Activated CD4-positive, alpha-beta T cell treated with anti-CD3 and anti-CD28 coated beads, Interleukin-2, Interleukin-6, amounts not matched to agents 100 ng/mL and 50 ng/mL, durations not matched to agents 16 hours and 8 hours (primary cell): ENCODE data around the gene PIK3R6.

ENCODE experiments used
- DNase-seq: peaks from one replicate; pipeline ENCODE4 v3.0.0-alpha.2; 2020

PIK3R6 gene

DNA sequence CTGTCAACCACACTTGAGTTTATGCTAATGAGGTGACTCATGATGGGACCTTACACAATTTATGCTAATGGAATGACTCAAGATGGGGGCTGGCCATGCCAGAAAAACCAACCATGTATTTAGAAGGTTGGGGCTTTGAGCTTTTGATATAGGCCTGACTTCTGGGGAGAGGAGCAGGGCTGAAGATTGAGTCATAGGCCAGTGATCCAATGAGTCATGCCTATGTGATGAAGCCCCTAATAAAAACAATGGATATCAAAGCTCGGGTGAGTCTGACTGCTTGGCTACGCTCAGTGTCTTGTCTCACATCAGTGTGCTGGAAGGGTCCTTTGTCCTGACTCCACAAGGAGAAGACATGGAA, 75.6 kb downstream of the PIK3R6 start:
- DNase-seq = peak; percentile 11

DNA sequence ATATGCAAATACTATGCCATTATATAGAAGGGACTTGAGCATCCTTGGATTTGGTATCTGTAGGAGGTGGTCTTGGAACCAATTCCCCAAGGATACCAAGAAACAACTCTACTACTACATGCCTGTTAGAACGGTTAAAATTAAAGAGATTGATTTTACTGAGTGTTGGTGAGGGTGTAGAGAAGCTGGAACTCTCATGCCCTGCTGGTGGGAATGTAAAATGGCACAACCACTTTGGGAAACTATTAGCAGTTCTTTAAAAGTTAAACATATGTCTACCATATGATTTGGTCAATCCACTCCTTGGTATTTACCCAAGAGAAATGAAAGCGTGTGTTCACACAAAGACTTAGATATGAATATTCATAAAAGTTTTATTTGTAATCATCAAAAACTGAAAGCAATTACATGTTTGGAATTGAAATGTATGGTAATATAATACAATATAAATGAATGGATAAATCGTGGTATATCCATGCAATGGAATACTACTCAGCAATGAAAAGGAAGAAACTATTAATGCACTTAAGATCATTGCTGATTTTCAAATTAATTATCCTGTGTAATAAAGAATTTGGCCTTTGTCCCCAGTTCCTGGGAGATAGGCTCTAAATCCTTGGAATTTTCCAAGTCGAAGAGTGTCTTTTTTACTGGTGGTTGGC, 76.1 kb downstream of the PIK3R6 start:
- DNase-seq = no peak

DNA sequence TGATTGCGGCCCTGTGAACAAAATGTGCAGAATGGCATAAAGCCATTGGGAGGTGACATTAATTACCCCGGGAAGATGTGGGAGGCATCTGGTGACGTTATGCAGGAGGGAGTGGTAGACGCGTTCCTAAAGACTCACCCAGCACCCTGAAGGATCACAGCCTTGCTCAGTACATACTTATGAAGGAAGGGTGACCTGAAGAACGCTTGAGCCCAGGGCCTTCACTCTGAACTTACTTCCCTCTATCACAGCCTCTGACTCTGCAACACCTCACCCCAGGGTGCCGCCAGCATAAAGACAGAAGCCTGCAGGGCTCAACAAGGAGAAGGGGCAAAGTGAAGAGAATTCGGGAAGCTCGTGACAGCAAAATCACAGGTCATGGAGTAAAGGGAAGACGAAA, 77.7 kb downstream of the PIK3R6 start:
- DNase-seq = no peak

DNA sequence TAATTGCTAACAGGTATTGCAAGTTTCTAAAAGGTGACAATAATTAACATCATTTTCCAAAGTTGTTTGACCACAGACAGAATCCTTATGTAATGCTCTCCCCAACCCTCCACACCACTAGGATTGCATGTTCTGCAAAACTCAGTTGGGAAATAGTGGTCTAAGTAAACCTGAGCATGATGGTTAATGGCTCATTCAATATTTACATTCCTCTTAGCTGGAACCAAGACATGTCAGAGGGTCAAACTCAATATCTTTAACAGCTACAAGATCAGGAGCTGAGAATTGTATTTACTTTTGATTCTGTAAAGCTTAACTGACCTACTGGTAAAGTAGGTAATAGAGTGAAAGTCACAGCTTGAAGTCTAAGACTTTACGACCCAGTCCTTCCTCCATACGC, 78.5 kb downstream of the PIK3R6 start:
- no peak for DNase-seq

DNA sequence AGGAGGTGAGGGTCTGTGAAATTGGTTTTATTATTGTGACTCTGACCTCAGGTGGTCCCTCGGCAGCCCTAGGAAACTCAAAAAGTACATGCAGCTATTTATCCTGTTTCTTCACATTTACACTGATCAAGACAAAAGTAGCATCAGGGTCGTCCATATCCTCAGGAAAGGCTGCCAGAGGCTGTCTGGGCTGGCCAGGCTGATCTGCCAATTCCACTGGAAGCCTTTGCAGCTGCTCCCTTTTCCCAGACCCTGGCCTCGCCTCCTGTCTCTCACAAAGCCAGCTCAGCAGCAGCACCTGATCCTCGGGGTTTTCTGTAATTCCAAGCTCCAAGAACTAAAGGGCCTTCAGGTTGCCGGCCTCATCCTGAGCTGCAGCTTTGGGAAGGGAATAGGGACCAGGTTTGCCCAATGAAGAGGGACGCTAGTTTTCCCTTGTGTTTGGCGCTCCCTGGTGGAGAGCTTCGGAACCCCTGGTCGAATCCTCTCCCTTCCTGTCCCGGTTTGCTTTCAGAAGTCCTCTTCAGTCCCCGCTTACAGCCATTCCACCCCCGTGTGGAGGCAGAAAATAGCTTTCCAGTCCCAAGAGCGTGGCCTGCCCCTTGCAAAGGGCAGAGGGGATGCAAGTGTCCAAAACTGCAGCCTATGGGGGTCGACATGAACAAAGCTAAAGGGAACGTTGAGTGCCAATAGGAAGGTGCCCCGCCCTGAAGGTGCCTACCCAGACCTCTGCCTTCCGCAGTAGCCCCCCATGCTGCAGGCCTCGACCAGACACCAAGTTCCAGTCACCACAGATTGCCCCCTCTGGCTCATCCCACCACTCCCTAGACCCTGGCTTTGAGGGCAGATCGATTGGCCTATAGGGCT, 81.7 kb downstream of the PIK3R6 start:
- DNase-seq = peak; percentile 58

DNA sequence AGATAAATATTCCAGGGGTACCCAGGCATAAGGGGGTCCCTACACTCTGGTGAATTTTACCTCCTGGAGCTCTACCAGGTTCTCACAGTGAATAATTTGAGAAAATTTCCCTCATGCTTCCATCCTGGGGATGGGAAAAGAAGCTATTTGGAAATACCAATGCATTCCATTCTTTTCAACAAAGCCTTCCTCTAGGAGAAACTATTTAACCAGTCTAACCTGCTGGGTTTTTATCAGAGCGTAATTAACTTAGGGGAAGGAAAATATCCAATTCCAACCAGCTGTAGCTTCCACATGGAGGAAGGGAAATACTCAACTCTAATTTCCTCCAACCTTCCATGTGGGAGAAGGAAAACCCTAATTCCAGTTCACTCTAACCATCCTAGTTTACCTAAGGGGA, 85.3 kb downstream of the PIK3R6 start:
- DNase-seq = no peak

DNA sequence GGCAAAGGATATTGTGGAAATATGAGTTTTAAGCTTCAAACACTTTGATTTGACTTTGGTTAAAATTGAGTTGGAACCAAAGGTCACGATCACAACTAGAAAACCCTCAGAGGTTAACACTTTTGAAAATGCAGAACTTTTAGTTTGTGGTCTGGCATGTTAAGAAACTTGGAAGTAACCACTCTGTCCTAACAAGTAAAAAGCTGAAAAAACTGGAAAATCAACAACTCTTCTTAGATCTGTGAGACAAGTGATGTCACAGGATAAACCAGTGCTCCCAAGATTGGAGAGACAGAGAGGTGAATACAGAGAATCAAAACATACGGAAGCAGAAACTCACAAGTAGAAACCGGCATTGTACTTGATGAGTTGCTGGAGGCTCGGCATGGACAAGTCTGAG, 85.7 kb downstream of the PIK3R6 start:
- DNase-seq = no peak

DNA sequence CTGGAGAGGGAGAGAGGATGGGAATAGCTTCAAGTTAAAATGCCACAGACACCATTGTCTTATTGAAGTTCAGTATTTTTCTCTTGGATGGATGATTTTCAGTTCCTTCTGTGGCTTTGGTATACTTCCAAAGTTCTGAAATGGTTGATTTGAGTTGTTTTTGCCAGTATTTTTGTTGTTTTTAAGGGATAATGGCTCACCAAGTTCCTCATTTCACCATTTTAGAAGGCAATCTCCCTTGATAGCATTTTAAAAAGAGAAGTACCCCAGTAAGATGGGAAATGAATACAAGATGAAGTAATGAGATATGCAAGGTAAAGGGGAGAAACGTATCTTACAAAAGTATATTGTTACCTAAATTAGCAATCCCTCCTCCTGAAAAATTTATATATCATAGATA, 90.6 kb downstream of the PIK3R6 start:
- DNase-seq = no peak

DNA sequence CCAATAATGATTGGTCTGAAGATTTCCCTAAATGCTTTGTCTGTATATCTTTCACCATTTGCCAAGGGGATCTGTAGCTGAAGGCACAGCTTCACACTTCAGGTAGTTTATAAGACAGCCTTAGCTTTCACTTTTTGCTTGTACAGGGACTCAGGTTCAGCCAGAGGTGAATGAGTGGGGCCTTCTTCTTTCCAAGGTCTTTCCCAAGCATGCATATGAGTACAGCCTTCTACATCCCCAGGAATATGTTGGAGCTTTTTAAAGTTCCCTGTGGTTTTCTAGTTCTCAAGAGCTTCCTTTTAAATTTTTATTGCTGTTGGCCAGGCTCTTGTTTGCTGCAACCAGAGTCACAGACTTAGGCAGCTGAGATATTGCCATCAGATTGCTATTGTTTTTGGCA, 91.2 kb downstream of the PIK3R6 start:
- DNase-seq = no peak

DNA sequence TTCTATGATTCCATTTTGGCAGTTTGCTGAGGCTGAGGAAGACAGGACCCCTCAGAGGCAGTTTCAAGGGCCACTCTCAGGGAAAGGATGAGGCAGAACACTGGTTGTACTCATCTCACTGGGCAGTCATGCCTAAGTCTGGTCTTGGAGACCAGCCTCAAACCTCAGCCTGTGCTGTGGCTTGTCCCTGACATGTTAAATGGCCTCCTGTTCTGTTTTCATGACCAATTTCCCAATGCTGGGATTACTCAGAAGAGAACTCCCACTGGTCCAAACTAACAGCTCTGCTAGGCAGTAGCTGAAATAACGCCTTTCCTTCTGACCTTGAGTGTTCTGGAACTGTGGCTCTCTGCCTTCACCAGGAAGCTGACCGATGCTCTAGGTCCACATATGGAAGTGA, 100.7 kb downstream of the PIK3R6 start:
- DNase-seq = no peak

DNA sequence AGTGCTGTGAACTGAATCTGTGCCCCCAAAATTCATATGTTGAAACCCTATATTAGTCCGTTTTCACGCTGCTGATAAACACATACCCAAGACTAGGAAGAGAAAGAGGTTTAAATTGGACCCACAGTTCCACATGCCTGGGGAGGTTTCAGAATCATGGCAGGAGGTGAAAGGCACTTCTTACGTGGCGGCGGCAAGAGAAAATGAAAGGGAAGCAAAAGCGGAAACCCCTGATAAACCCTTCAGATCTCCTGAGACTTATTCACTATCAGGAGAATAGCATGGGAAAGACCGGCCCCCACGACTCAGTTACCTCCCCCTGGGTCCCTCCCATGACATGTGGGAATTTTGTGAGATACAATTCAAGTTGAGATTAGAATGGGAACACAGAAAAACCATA, 105.5 kb downstream of the PIK3R6 start:
- DNase-seq = no peak

DNA sequence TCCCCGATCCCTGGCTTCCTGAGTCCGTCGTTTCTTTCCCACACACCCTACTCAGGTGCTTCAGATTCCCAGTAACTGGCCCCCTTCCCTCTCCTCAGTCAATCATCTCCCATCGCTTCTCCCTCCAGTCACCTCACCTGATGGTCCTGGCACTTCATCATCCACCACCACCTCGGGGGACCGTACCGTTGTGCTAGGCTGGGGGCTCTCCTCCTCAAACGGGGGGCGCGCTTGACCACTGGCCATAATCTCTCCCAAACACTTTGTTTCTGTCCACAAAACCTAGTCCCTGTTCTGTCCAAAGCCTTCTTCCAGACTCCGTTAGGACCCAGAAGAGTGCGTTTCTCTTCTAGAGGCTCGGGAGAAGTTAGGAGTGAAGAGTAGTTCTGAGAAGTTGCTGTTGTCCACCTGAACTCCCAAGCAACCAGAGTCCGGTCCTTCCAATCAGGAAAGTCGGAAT, 109.3 kb downstream of the PIK3R6 start, which contains the start of gene SPDYE4:
TSS of gene SPDYE4 (minus strand) at position 410 of the 460 bp plus-strand sequence. CDS start at position 246, 164 bp downstream.
- no peak for DNase-seq

DNA sequence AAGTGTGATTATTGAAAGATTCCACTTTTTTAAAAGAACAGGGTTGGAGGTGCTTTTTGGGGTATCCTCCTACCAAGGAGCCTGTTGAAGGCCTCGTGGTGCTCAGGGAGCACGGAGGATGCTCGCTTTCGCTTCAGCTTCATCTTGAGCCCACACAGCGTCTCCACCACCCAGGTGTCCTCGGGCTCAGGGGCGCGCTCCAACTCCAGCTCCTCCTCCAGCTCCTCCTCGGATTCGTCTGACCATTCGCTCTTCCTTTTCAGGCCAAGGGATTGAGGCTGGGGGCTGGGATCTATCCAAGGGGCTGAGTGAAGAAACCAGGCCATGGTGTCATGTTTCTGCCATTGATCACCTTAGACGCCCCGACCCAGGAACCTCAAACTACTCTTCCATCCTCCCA, 110.3 kb downstream of the PIK3R6 start:
- DNase-seq = no peak

DNA sequence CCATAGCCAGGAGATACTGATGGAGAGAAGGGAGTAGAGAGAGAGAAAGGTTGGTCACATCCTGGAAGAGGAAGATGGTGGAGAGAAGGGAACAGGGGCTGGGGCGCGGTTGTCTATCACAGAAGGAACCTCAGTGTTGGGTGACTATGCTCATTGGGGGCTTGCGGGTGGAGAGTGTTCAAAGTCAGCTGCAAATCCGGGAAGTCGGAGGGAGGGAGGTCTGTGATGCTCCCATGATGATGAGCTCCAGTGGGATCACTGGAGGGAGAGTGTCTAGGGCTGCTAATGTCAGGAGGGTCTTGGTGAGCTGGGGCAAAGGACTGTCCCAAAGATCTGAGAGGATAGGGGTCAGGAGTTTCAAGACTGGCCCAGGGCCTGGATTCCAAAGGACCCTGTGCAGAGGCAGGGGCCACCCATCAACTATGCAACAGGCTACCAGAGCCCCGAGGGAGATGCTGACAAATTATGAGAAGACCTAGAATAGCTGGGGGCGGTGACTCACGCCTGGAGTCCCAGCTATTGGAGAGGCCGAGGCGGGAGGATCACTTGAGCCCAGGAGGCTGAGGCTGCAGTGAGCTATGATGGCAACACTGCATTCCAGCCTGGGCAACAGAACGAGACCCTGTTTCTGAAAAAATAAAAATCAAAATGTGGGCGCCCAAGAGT, 111.8 kb downstream of the PIK3R6 start:
- DNase-seq = no peak

DNA sequence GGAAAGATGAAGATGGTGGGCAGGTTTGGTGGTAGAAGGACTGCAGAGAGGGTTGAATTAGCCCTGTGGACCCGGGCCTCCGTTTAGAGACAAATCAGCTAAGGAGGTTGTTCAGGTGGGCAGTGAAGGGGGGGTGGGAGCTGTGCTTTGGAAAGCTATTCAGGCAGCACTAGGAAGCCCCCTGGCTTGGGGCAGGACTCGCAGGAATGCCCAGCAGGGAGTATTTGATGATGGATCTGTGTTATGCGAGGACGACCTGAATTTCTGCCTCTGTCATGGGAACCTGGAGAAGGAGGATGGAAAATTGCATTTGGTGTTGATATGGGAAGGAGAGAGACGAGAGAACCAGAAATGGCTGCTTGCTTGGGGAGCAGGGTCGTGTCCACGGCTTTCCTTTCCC, 112.6 kb downstream of the PIK3R6 start:
- no peak for DNase-seq

DNA sequence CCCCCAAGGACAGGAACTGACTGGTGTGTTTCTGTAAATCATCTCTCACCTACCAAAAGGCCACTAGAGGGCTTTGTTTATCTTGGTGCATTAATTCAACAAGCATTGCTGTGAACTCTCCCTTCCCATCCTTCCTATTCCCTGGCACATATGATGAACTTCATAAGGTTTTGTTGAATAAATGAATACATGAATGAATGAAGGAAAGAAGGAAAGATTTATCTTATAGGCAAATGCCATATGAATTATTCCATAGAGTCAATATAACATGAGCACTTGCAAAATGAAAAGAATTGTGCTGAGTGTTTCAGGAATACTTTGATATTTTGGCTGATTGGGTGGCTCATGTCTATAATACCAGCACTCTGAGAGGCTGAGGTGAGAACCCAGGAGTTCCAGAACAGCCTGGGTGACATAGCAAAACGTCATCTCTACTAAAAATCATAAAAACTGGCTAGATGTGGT, 113.5 kb downstream of the PIK3R6 start:
- peak; percentile 17 for DNase-seq

DNA sequence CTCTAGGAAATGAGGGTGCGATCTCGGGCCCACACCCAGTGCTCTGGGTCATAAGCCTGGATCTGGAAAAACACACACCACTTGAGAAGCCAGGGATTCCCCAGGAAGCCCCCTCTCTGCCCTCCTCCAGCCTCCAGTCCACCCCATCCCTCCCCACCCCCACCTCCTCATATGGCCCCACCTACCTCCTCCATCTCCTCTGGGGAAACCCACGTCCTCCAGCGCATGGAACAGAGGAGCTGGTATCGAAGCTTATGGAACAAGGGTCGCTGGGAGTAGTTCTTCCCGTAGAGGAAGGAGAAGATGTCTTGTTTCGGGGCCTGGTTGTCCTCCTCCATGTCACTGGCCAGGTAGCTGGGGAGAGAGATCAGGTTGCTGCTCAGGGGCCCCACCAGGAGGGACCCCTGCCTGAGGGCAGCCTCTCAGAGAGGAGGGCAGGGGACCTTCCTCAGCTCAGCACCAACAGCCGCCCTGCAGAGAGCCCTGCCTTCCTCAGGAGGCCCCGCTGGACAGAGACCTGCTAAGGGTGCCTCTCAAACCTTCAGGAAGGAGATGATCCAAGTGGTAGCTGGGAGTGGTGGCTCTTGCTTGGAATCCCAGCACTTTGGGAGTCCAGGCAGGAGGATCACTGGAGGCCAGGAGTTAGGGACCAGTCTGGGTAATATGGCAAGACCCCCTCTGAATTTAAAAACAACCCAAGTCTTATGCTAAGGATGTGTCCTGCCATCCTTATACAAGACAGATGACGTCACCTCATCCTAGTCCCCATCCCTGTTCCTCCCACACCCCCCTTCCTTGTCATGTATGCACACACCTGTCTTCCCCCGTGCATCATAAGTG, 114.1 kb downstream of the PIK3R6 start:
- DNase-seq = no peak
